DOHH2 (cell line): ENCODE results near the gene TMEM181.

Experiments used
- H3F3A ChIP-seq: fragments of 200-600 bp; sonication (generic), shearing (Covaris generic); 2 replicates; pipeline ENCODE4 v1.6.0; 2016; ENCODE audit warnings: antibody characterized with exemption, mild to moderate bottlenecking; ENCODE audit not compliant: control insufficient read depth, insufficient read depth
- H3K27ac ChIP-seq: fragments of 200-600 bp; sonication (generic); 2 replicates; pipeline ENCODE4 v1.5.1; 2014; ENCODE audit warnings: low read depth, mild to moderate bottlenecking, low read length, moderate library complexity
- H3K27me3 ChIP-seq: fragments of 200-600 bp; sonication (generic); 2 replicates; pipeline ENCODE4 v1.6.1; 2014; ENCODE audit warnings: mild to moderate bottlenecking, low read length, mixed read lengths; ENCODE audit not compliant: control insufficient read depth
- H3K36me3 ChIP-seq: fragments of 200-600 bp; sonication (generic); 2 replicates; pipeline ENCODE4 v1.6.1; 2014; ENCODE audit warnings: mild to moderate bottlenecking, low read length, moderate library complexity, mixed read lengths; ENCODE audit not compliant: control insufficient read depth
- H3K4me1 ChIP-seq: fragments of 200-600 bp; sonication (generic); 2 replicates; pipeline ENCODE4 v1.6.1; 2014; ENCODE audit warnings: mild to moderate bottlenecking, low read length, mixed read lengths; ENCODE audit not compliant: control insufficient read depth
- H3K4me2 ChIP-seq: fragments of 200-600 bp; sonication (generic); 2 replicates; pipeline ENCODE4 v1.6.0; 2014; ENCODE audit warnings: mild to moderate bottlenecking, low read length, moderate library complexity
- H3K4me3 ChIP-seq: fragments of 200-600 bp; sonication (generic); 2 replicates; pipeline ENCODE4 v1.5.1; 2014; ENCODE audit warnings: mild to moderate bottlenecking, low read length, mixed read lengths
- H3K79me2 ChIP-seq: fragments of 200-600 bp; sonication (generic); 2 replicates; pipeline ENCODE4 v1.6.1; 2014; ENCODE audit warnings: mild to moderate bottlenecking, low read length, mixed read lengths; ENCODE audit not compliant: control insufficient read depth
- H3K9me2 ChIP-seq: fragments of 200-600 bp; sonication (generic); replicated peaks from 2 replicates; pipeline ENCODE4 v1.6.1; 2014; ENCODE audit warnings: mild to moderate bottlenecking, low read length, mixed read lengths; ENCODE audit not compliant: control insufficient read depth
- H3K9me3 ChIP-seq: fragments of 200-600 bp; sonication (generic); 2 replicates; pipeline ENCODE4 v1.6.1; 2014; ENCODE audit warnings: antibody characterized with exemption, low read length, mixed read lengths; ENCODE audit not compliant: control insufficient read depth, insufficient read depth
- H4K20me1 ChIP-seq: fragments of 200-600 bp; sonication (generic); 2 replicates; pipeline ENCODE4 v1.6.0; 2014; ENCODE audit warnings: low read depth, mild to moderate bottlenecking, antibody characterized with exemption, low read length, moderate library complexity; ENCODE audit not compliant: control insufficient read depth, insufficient read depth
- EZH2phosphoT487 ChIP-seq: fragments of 200-600 bp; sonication (generic); IDR thresholded peaks from 2 replicates; pipeline ENCODE4 v1.6.1; 2017; ENCODE audit warnings: borderline replicate concordance, mild to moderate bottlenecking, antibody characterized with exemption, low read length, moderate library complexity, mixed read lengths
- TF ChIP-seq, protein P1 (sequence below): fragments of 200-600 bp; sonication (generic); IDR thresholded peaks from one replicate; pipeline ENCODE4 v1.5.1; 2014; ENCODE audit warnings: antibody characterized with exemption, mild to moderate bottlenecking, low read depth, low read length; ENCODE audit not compliant: poor library complexity, severe bottlenecking

Gene TMEM181

DNA sequence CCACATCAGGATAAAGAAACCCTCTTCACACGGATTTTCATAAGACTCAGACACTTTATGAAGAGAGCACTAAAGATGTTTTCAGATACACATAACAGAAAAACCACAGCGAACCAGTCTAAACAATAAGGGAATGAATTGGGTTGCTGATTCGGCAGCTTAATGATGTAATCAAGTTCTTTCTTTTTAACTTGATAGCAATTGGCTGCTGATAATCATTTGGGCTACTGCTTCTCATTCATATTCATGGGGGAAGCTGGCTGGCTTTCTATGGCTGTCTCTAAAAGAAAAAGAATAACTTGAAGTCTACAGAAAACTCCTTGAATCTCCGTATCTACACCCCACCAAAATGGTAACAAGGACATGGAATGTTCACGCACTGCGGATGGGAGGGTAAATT, 20.0 kb upstream of the TMEM181 start:
- Histone ChIP-seq H4K20me1 (no peaks in the 10 kb centered on the region), H3K9me3 (no peaks in the 10 kb centered on the region), H3K4me3 (no peak overlapping the region), H3K27me3 (peaks cover 14% of the 10 kb centered on the region), H3F3A (no peaks in the 10 kb centered on the region), H3K27ac (no peak overlapping the region), H3K36me3 (no peaks in the 10 kb centered on the region), H3K79me2 (no peaks in the 10 kb centered on the region), H3K4me2 (no peak overlapping the region), H3K9me2 (no peaks in the 10 kb centered on the region), H3K4me1 (no peaks in the 10 kb centered on the region)
- TF ChIP-seq EZH2phosphoT487 = no peak
- TF ChIP-seq, protein P1, sequence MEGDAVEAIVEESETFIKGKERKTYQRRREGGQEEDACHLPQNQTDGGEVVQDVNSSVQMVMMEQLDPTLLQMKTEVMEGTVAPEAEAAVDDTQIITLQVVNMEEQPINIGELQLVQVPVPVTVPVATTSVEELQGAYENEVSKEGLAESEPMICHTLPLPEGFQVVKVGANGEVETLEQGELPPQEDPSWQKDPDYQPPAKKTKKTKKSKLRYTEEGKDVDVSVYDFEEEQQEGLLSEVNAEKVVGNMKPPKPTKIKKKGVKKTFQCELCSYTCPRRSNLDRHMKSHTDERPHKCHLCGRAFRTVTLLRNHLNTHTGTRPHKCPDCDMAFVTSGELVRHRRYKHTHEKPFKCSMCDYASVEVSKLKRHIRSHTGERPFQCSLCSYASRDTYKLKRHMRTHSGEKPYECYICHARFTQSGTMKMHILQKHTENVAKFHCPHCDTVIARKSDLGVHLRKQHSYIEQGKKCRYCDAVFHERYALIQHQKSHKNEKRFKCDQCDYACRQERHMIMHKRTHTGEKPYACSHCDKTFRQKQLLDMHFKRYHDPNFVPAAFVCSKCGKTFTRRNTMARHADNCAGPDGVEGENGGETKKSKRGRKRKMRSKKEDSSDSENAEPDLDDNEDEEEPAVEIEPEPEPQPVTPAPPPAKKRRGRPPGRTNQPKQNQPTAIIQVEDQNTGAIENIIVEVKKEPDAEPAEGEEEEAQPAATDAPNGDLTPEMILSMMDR = no peak

DNA sequence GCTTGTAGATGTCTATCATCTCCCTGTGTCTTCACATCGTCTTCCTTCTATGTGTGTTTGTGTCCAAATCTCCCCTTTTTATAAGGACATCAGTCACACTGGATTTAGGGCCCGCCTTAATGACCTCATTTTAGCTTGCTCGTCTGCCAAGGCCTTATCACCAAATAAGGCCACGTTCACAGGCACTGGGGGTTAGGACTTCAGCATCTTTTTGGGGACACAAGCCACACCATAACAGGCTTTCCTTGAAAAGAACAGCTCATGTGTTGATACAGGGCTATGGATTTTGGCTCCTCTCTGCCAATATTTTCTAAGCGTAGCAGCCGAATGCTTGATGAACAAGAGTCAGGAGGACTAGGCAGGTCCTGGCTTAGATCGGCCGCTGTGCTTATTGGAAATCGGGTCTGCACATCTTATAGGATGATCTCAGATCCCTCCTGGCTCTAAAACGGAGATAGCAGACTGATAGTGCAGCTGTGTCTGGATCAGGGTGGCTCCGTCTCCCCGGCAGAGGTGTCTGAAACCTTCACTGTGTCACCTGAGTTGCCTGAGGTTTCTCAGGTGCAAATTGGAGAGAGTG, 16.2 kb upstream of the TMEM181 start:
- Histone ChIP-seq H3K79me2 (no peaks in the 10 kb centered on the region), H3K36me3 (no peaks in the 10 kb centered on the region), H3F3A (no peaks in the 10 kb centered on the region), H3K4me3 (no peak overlapping the region), H3K27me3 (peaks cover 18% of the 10 kb centered on the region), H3K27ac (no peak overlapping the region), H4K20me1 (no peaks in the 10 kb centered on the region), H3K4me2 (no peak overlapping the region), H3K9me2 (no peaks in the 10 kb centered on the region), H3K4me1 (no peaks in the 10 kb centered on the region), H3K9me3 (no peaks in the 10 kb centered on the region)
- TF ChIP-seq, protein P1 = no peak
- TF ChIP-seq EZH2phosphoT487 = no peak

DNA sequence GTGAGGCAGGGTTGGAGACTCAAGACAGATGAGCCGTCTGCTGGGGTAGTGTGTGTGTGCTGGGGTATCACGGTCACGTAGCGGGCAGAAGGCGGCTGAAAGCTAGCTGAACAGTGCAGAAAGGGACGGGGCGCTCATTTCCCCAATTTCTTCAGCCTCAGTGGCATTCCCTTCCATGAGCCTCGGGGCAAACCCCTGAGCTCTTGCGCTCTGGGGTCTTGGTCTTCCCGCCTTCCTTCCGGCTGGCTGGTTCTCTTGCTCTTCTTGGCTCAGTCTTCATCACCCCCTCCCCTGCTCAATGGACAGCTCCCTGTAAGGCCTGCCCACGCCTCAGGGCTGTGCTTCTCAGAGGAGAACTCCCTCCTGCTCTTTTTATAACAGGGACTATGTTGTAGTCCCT, 15.5 kb upstream of the TMEM181 start:
- no peaks in the 10 kb centered on the region for H4K20me1 ChIP-seq
- no peak overlapping the region for H3K27ac ChIP-seq

More for the DNA sequence above, 15.5 kb upstream of the TMEM181 start:
- Histone ChIP-seq H3K9me2 (no peaks in the 10 kb centered on the region), H3K27me3 (peaks cover 13% of the 10 kb centered on the region), H3K9me3 (no peaks in the 10 kb centered on the region), H3K79me2 (no peaks in the 10 kb centered on the region), H3K4me2 (no peak overlapping the region), H3K4me3 (no peak overlapping the region), H3F3A (no peaks in the 10 kb centered on the region), H3K4me1 (no peaks in the 10 kb centered on the region), H3K36me3 (no peaks in the 10 kb centered on the region)
- TF ChIP-seq, protein P1 = no peak
- no peak for TF ChIP-seq EZH2phosphoT487
